Measurements from ENCODE around the gene CYTH3. TPM values are rescaled to one million over a fixed set of nuclear protein-coding genes. Genes with fewer than 3 reads are reported as not detected.

CYTH3 gene
- total and polyA plus RNA-seq, 2 of the 13 experiments (the other 11 are each of a cell fraction or from before 2014, with no cell fraction given) = 3.1 to 3.8 TPM

DNA sequence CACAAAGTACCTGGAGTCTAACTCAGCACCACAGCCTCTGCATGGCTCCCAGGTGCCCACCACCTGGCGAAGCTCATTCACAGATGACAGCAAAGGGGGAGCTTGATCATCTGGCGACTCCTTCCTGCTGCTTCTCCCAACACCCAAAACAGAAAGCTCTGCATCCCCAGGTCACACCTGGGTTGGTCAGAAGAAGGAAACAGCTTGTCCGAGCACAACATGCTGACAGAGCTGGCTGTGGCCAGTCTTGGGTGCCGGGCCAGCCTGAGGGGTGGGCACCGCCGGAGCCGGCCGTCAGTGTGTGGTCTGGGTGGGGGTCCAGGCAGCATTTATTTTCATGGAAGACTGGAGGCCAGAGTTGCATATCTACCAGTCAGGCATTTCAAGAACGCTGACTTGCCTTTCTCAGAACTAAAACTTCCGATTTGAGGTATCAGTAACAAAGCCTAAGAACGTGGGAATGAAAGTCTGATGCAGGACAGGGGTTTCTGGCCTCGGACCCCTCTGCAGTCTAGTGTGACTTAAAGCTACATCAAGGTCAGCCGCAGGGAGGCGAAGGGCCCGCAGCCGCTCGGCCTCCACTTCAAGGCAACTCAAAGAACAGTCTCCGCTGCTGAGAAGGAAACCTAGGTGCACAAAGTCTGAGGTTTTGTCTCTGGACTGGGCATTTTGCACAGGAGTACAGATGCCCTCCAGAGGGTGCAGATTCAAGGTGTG is 109.6 kb downstream of the CYTH3 start:
- FAIRE-seq (no peak), DNase-seq (ENCODE audit: low spot score) (no peak), ATAC-seq (no peak)
- BruUV-seq (replicated peaks) = no TSS peak
- no peak overlapping the region for H3K4me3 ChIP-seq (replicated peaks in 1 of 3; ENCODE audit: insufficient read depth in 1 of 3, low read depth in 2 of 3, low read length in 3 of 3)
- no peaks in the 10 kb centered on the region for H3K79me2 ChIP-seq (ENCODE audit: insufficient read depth, low read length)
- H3K27me3 ChIP-seq (ENCODE audit: control insufficient read depth in 1 of 2, insufficient read depth in 2 of 2, low read length in 2 of 2) = no peaks in the 10 kb centered on the region
- H2AFZ ChIP-seq (ENCODE audit: low read length) = no peak overlapping the region
- in situ Hi-C loops (cut with HindIII; ENCODE audit: extremely low pct_ligation_motif_present, low pct_unique_long_range_greater_than_20kb) (loop anchor here (5.0 to 10.0 kb wide), 2 partner anchors 159 to 272 kb away; no protein-coding TSS in a partner anchor), intact Hi-C loops (cut with micrococcal nuclease; ENCODE audit: unreplicated experiment) (no loop called here)
- no peaks in the 10 kb centered on the region for H3K9me3 ChIP-seq (ENCODE audit: low read length)
- H4K20me1 ChIP-seq (ENCODE audit: insufficient read depth, low read length) = no peaks in the 10 kb centered on the region
- POLR2A ChIA-PET = no interaction called here
- no peak overlapping the region for H3K4me2 ChIP-seq (ENCODE audit: low read depth, low read length)
- H3K4me1 ChIP-seq (ENCODE audit: insufficient read depth, low read length) = peaks cover 14% of the 10 kb centered on the region
- no peak overlapping the region for H3K9ac ChIP-seq (ENCODE audit: insufficient read depth, low read depth, low read length)
- WGBS (ENCODE audit: low lambda C conversion rate) = 91% methylated on average over 13 of the region's 18 CpGs
- CTCF ChIA-PET (ENCODE audit: low intra/inter-chr PET ratio, low total read pairs) = no interaction called here
- H3K27ac ChIP-seq (ENCODE audit: extremely low read length, insufficient read depth, low read length) = no peak overlapping the region
- H3K36me3 ChIP-seq (replicated peaks in 1 of 2; ENCODE audit: control insufficient read depth in 1 of 2, insufficient read depth in 2 of 2, low read length in 2 of 2) = peaks cover 4 to 16% of the 10 kb centered on the region in 2 experiments; a peak in 2 of 5 replicates
- peak; percentile 41 for TF ChIP-seq AGO2 (optimal IDR thresholded peaks at IDR 0.05; ENCODE audit: low read depth, low read length)
- 0 out of 2 replicates have a peak, but pooled peaks have one; percentile 8 for TF ChIP-seq MAFF (IDR thresholded peaks at IDR 0.05; ENCODE audit: low read depth, low read length)
- peak; percentile 17 to 26; a peak in 1 of 4 replicates for TF ChIP-seq MAFK (conservative IDR thresholded peaks at IDR 0.05 in 1 of 2, IDR thresholded peaks at IDR 0.05 in 1 of 2; ENCODE audit: low read length in 2 of 2)
- TF ChIP-seq, protein P1, sequence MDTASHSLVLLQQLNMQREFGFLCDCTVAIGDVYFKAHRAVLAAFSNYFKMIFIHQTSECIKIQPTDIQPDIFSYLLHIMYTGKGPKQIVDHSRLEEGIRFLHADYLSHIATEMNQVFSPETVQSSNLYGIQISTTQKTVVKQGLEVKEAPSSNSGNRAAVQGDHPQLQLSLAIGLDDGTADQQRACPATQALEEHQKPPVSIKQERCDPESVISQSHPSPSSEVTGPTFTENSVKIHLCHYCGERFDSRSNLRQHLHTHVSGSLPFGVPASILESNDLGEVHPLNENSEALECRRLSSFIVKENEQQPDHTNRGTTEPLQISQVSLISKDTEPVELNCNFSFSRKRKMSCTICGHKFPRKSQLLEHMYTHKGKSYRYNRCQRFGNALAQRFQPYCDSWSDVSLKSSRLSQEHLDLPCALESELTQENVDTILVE (CRISPR knock-in tag; IDR thresholded peaks at IDR 0.05) = no peak
- TF ChIP-seq ARHGAP35 (CRISPR knock-in tag; IDR thresholded peaks at IDR 0.05; ENCODE audit: borderline replicate concordance) = no peak

DNA sequence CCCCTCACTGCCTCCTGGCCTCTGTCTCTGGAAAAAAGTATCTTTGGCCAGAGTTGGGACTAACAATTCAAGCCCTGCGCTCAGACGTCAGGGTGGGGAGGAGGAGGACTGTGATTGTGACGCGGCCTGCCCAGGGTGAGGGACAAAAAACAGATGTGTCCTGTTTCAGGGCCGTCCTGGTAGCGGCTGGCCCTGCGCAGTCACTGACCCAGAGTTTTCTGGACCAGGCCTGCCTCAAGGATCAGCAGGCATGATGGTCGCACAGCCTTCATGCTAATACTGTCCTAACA is 110.1 kb downstream of the CYTH3 start:
- ChIA-PET CTCF (ENCODE audit: low intra/inter-chr PET ratio, low total read pairs) (no interaction called here), POLR2A (no interaction called here)
- no peaks in the 10 kb centered on the region for H3K79me2 ChIP-seq (ENCODE audit: insufficient read depth, low read length)
- FAIRE-seq (no peak), DNase-seq (ENCODE audit: low spot score) (no peak), ATAC-seq (no peak)
- H4K20me1 ChIP-seq (ENCODE audit: insufficient read depth, low read length) = no peaks in the 10 kb centered on the region
- 96% methylated on average over 7 of the region's 8 CpGs for WGBS (ENCODE audit: low lambda C conversion rate)
- H3K4me2 ChIP-seq (ENCODE audit: low read depth, low read length) = no peak overlapping the region
- H3K36me3 ChIP-seq (replicated peaks in 1 of 2; ENCODE audit: control insufficient read depth in 1 of 2, insufficient read depth in 2 of 2, low read length in 2 of 2) = peaks cover 6 to 20% of the 10 kb centered on the region in 2 experiments; a peak in 2 of 5 replicates
- H3K4me3 ChIP-seq (replicated peaks in 1 of 3; ENCODE audit: insufficient read depth in 1 of 3, low read depth in 2 of 3, low read length in 3 of 3) = no peak overlapping the region
- no peak for TF ChIP-seq HNRNPUL1 (IDR thresholded peaks at IDR 0.05; ENCODE audit: low read depth, low read length)
- no peak for TF ChIP-seq CHD2 (IDR thresholded peaks at IDR 0.05; ENCODE audit: low read depth, low read length)
- peak; percentile 45 for TF ChIP-seq RBM22 (optimal IDR thresholded peaks at IDR 0.05; ENCODE audit: low read length)
- peak; percentile 49 for TF ChIP-seq AGO2 (optimal IDR thresholded peaks at IDR 0.05; ENCODE audit: low read depth, low read length)
- BruUV-seq (replicated peaks) = no TSS peak
- in situ Hi-C loops (cut with HindIII; ENCODE audit: extremely low pct_ligation_motif_present, low pct_unique_long_range_greater_than_20kb) = loop anchor here (5.0 to 10.0 kb wide), 2 partner anchors 160 to 273 kb away; no protein-coding TSS in a partner anchor
- H3K27ac ChIP-seq (ENCODE audit: extremely low read length, insufficient read depth, low read length) = no peak overlapping the region
- H3K9ac ChIP-seq (ENCODE audit: insufficient read depth, low read depth, low read length) = no peak overlapping the region
- no peaks in the 10 kb centered on the region for H3K9me3 ChIP-seq (ENCODE audit: low read length)
- intact Hi-C loops (cut with micrococcal nuclease; ENCODE audit: unreplicated experiment) = no loop called here
- H2AFZ ChIP-seq (ENCODE audit: low read length) = no peak overlapping the region
- H3K27me3 ChIP-seq (ENCODE audit: control insufficient read depth in 1 of 2, insufficient read depth in 2 of 2, low read length in 2 of 2) = no peaks in the 10 kb centered on the region
- H3K4me1 ChIP-seq (ENCODE audit: insufficient read depth, low read length) = peaks cover 10% of the 10 kb centered on the region
